GM21529 (cell line): ENCODE data around the gene FN1.
"Not testable (repeated sequence)": the region's sequence is repeated elsewhere in the genome, so short reads cannot be mapped to it uniquely, and the experiment has no call there.

ENCODE experiments used
- ATAC-seq: cut with Tn5 transposase; IDR thresholded peaks from one replicate; pipeline ENCODE4 v1.9.1; 2021; ENCODE audit not compliant: unreplicated experiment

The FN1 gene

GRCh38 chr2:215369181-215369760 lies 66.6 kb downstream of the FN1 start:
- no peak for ATAC-seq

GRCh38 chr2:215368493-215368809 lies 67.4 kb downstream of the FN1 start:
- no peak for ATAC-seq

GRCh38 chr2:215367662-215368492 lies 68.0 kb downstream of the FN1 start:
- no peak for ATAC-seq

- no peak for ATAC-seq
Observed at GRCh38 chr2:215366440-215367032, 69.3 kb downstream of the FN1 start.

- peak; percentile 51 for ATAC-seq
Observed at GRCh38 chr2:215365184-215365658, 70.6 kb downstream of the FN1 start.

GRCh38 chr2:215364157-215365155 lies 71.4 kb downstream of the FN1 start:
- no peak for ATAC-seq

- no peak for ATAC-seq
Observed at GRCh38 chr2:215363461-215364156, 72.3 kb downstream of the FN1 start.

- no peak for ATAC-seq
Observed at GRCh38 chr2:215363039-215363438, 72.8 kb downstream of the FN1 start.

- no peak for ATAC-seq
Observed at GRCh38 chr2:215362562-215362904, 73.3 kb downstream of the FN1 start.

- no peak for ATAC-seq
Observed at GRCh38 chr2:215361876-215362561, 73.8 kb downstream of the FN1 start.

GRCh38 chr2:215361211-215361875 lies 74.5 kb downstream of the FN1 start:
- ATAC-seq: no peak

- no peak for ATAC-seq
Observed at GRCh38 chr2:215360596-215360995, 75.3 kb downstream of the FN1 start.

GRCh38 chr2:215360059-215360458 lies 75.8 kb downstream of the FN1 start:
- ATAC-seq: not testable (repeated sequence)

- no peak for ATAC-seq
Observed at GRCh38 chr2:215359576-215359922, 76.3 kb downstream of the FN1 start.

- ATAC-seq: no peak
Observed at GRCh38 chr2:215358891-215359575, 76.8 kb downstream of the FN1 start.

GRCh38 chr2:215358312-215358845 lies 77.5 kb downstream of the FN1 start:
- no peak for ATAC-seq

- no peak for ATAC-seq
Observed at GRCh38 chr2:215357660-215358059, 78.2 kb downstream of the FN1 start.

GRCh38 chr2:215356948-215357461 lies 78.9 kb downstream of the FN1 start:
- ATAC-seq: no peak
